ENCODE measurements around the gene SLC10A6. TPM values are rescaled to one million over a fixed set of nuclear protein-coding genes. Genes with fewer than 3 reads are reported as not detected.

SLC10A6 gene
- polyA plus RNA-seq, 1 experiment, result 0.06 TPM

DNA sequence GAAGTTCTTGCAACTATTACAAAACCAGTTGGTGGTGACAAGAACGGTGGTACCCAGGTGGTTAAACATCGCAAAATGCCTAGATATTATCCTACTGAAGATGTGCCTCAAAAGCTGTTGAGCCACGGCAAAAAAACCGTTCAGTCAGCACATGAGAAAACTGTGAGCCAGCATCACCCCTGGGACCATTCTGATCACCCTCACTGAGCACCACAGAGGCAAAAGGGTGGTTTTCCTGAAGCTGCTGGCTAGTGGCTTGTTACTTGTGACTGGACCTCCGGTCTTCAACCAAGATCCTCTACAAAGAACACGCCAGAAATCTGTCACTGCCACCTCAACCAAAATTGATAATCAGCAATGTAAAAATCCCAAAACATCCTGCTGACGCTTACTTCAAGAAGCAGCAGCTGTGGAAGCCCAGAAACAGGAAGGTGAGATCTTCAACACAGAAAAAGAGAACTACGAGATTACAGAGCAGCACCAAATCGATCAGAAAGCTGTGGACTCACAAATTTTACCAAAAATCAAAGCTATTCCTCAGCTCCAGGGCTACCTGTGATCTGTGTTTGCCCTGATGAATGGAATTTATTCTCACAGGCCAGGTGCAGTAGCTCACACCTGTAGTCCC, 21.4 kb upstream of the SLC10A6 start:
- DNase-seq (ENCODE audit: low read depth, low spot score), result no peak
- Histone ChIP-seq H3K27ac (ENCODE audit: low read depth, low read length) (no peak overlapping the region), H3K27me3 (ENCODE audit: control insufficient read depth, insufficient read depth, low read length) (no peaks in the 10 kb centered on the region), H3K4me3 (ENCODE audit: low read depth, low read length) (no peak overlapping the region), H3K9me3 (ENCODE audit: control insufficient read depth, insufficient read depth, low read length) (no peaks in the 10 kb centered on the region)
- ChIA-PET CTCF (no interaction called here), POLR2A (no interaction called here)
- TF ChIP-seq, protein P1, sequence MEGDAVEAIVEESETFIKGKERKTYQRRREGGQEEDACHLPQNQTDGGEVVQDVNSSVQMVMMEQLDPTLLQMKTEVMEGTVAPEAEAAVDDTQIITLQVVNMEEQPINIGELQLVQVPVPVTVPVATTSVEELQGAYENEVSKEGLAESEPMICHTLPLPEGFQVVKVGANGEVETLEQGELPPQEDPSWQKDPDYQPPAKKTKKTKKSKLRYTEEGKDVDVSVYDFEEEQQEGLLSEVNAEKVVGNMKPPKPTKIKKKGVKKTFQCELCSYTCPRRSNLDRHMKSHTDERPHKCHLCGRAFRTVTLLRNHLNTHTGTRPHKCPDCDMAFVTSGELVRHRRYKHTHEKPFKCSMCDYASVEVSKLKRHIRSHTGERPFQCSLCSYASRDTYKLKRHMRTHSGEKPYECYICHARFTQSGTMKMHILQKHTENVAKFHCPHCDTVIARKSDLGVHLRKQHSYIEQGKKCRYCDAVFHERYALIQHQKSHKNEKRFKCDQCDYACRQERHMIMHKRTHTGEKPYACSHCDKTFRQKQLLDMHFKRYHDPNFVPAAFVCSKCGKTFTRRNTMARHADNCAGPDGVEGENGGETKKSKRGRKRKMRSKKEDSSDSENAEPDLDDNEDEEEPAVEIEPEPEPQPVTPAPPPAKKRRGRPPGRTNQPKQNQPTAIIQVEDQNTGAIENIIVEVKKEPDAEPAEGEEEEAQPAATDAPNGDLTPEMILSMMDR (IDR thresholded peaks at IDR 0.05; ENCODE audit: low read depth, low read length), result no peak

DNA sequence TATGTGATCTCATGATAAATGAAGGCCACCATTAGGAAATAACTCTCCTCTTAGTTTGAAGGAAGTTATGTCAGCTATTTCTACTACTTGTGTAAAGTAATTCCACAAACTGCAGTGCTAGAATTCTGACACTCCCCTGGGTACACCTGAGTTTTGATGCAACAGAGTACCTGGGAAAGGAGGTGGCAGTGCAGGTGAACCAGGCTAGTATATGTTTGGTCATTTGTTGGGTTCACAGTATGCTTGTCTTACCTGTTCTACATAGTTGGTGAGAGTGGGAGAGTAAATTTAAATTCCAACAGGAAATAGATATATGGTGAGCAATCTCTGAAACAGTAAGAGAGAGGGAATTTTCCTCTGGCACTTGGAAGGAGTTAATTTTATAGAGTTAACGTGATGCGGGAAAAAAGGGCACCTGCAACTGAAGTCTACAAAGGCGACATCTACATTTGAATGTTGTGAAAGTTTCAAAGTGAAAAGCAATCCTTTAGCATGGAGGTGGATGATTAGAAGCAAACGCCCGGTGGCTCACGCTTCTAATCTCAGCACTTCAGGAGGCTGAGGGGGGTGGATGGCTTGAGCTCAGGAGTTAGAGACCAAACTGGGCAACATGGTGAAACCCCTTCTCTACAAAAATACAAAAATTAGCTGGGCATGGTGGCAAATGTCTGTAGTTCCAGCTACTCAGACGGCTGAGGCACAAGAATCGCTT, 8.3 kb upstream of the SLC10A6 start:
- CTCF ChIA-PET, result interaction anchor here (1.0 kb wide), 1 partner anchor 362 kb away, joined by 3 read pairs; no protein-coding TSS in a partner anchor
- Histone ChIP-seq H3K4me3 (ENCODE audit: low read depth, low read length) (no peak overlapping the region), H3K9me3 (ENCODE audit: control insufficient read depth, insufficient read depth, low read length) (no peaks in the 10 kb centered on the region), H3K27ac (ENCODE audit: low read depth, low read length) (no peak overlapping the region), H3K27me3 (ENCODE audit: control insufficient read depth, insufficient read depth, low read length) (no peaks in the 10 kb centered on the region)
- TF ChIP-seq, protein P1 (IDR thresholded peaks at IDR 0.05; ENCODE audit: low read depth, low read length), result no peak
- POLR2A ChIA-PET, result no interaction called here
- DNase-seq (ENCODE audit: low read depth, low spot score), result no peak

DNA sequence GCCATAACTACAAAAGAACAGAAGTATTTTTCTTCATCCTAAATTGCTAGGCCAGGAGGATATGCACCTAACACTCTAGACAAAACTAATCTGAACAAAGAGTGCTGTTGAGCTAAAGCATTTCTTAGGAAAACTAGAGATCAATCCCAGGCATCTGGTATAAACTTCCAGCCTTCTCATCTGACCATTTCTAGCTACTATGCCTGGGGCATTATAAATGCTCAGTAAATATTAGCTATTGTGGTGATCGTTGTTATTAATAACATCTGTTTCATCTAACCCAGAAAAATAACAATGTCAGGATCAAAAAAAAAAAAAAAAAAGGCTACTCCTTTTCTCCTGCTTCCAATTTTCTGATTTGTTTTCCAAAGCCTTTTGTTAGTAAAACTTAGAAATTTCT, 7.7 kb upstream of the SLC10A6 start:
- ChIA-PET CTCF (interaction anchor here (0.7 to 1.0 kb wide), 2 partner anchors 242 to 361 kb away, joined by 3 to 5 read pairs; no protein-coding TSS in a partner anchor), POLR2A (no interaction called here)
- Histone ChIP-seq H3K27ac (ENCODE audit: low read depth, low read length) (no peak overlapping the region), H3K4me3 (ENCODE audit: low read depth, low read length) (no peak overlapping the region), H3K27me3 (ENCODE audit: control insufficient read depth, insufficient read depth, low read length) (no peaks in the 10 kb centered on the region), H3K9me3 (ENCODE audit: control insufficient read depth, insufficient read depth, low read length) (no peaks in the 10 kb centered on the region)
- TF ChIP-seq, protein P1 (IDR thresholded peaks at IDR 0.05; ENCODE audit: low read depth, low read length), result no peak
- no peak for DNase-seq (ENCODE audit: low read depth, low spot score)

DNA sequence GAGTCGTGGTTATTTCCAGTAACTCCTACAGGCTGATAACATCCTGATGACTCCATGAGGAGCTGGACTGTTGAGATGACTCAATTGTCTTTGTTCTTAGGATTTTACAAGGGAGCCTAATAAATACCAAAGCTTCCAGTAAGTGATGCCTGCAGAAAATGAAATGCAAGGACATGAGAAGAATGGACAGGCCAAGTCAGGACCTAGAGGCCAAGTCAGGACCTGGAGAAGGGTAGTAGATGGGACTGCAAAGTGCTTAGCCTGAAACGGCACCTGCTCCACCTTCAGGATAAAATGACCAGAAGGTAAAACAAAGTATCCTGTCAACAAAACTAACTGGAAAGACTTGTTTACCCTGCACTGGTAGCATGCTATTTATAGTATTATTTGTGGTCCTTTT, 6.4 kb upstream of the SLC10A6 start:
- H3K9me3 ChIP-seq (ENCODE audit: control insufficient read depth, insufficient read depth, low read length), result no peaks in the 10 kb centered on the region
- ChIA-PET POLR2A (no interaction called here), CTCF (interaction anchor here (1.0 to 1.6 kb wide), 2 partner anchors 357 to 360 kb away, joined by 4 to 5 read pairs; no protein-coding TSS in a partner anchor)
- no peaks in the 10 kb centered on the region for H3K27me3 ChIP-seq (ENCODE audit: control insufficient read depth, insufficient read depth, low read length)
- TF ChIP-seq, protein P1 (IDR thresholded peaks at IDR 0.05; ENCODE audit: low read depth, low read length), result no peak
- DNase-seq (ENCODE audit: low read depth, low spot score), result peak; percentile 29
- H3K4me3 ChIP-seq (ENCODE audit: low read depth, low read length), result no peak overlapping the region
- no peak overlapping the region for H3K27ac ChIP-seq (ENCODE audit: low read depth, low read length)

DNA sequence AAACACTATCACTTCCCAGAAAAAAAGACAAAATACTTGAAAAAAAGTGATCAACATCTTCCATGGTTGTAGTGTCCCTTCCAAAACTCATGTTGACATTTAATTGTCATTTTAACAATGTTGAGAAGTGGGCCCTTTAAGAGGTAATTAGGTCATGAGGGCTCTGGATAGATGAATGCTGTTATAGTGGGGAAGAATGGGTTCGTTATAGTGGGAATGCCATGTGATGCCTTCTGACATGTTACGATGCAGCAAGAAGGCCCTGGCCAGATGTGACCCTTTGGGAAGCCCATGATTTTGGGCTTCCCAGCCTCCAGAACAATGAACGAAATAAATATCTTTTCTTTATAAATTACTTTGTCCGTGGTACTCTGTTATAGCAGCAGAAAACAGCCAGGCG, 4.0 kb upstream of the SLC10A6 start:
- Histone ChIP-seq H3K9me3 (ENCODE audit: control insufficient read depth, insufficient read depth, low read length) (no peaks in the 10 kb centered on the region), H3K27me3 (ENCODE audit: control insufficient read depth, insufficient read depth, low read length) (no peaks in the 10 kb centered on the region), H3K4me3 (ENCODE audit: low read depth, low read length) (no peak overlapping the region), H3K27ac (ENCODE audit: low read depth, low read length) (no peak overlapping the region)
- DNase-seq (ENCODE audit: low read depth, low spot score), result no peak
- TF ChIP-seq, protein P1 (IDR thresholded peaks at IDR 0.05; ENCODE audit: low read depth, low read length), result no peak
- ChIA-PET POLR2A (interaction anchor here (0.7 kb wide), 1 partner anchor 13 kb away, joined by 4 read pairs; no protein-coding TSS in a partner anchor), CTCF (interaction anchor here (0.6 kb wide), 1 partner anchor 47 kb away, joined by 6 read pairs; no protein-coding TSS in a partner anchor)
